Measurements from ENCODE around the gene TTLL11. TPM values are rescaled to one million over a fixed set of nuclear protein-coding genes. Genes with fewer than 3 reads are reported as not detected.

Gene TTLL11
- polyA plus RNA-seq, 1 donor (not counting 4 experiments of a cell fraction or from before 2014, with no cell fraction given) = 8.0 TPM

DNA sequence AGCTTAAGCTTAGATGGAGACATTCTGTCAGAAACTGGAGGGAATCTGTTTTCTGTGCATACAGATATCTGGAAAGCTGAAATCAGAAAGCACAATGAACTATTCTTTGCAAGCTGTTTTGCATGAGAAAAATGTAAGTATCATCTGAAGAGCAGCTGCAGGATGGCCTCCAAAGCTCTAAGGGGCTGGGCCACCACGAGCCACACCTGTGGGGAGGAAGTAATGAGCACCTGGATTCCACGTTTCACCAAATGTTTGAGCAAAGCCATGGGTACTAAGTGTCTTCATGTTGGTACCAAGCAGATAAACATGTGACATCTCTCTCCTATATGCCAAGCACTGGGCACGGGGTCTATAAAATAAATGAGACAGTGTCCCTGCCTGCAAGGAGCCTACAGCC is 199.3 kb downstream of the TTLL11 start:
- dilution Hi-C loops (cut with MboI; ENCODE audit: extremely low pct_ligation_motif_present, low sequenced_read_pairs) = no loop called here
- Histone ChIP-seq H4K20me1 (ENCODE audit: control insufficient read depth, extremely low read depth, insufficient read depth, low read length) (peaks cover 7% of the 10 kb centered on the region), H3K9me1 (ENCODE audit: control insufficient read depth, extremely low read depth, insufficient read depth, low read length) (no peaks in the 10 kb centered on the region), H3K79me2 (ENCODE audit: control insufficient read depth, insufficient read depth, low read length) (peaks cover 1% of the 10 kb centered on the region), H3K36me3 (ENCODE audit: control insufficient read depth in 2 of 2, extremely low read depth in 1 of 2, insufficient read depth in 2 of 2, low read length in 2 of 2) (peaks cover 0 to 13% of the 10 kb centered on the region in 2 experiments), H3K9me3 (ENCODE audit: control insufficient read depth, low read depth, low read length) (no peaks in the 10 kb centered on the region), H2AFZ (ENCODE audit: control insufficient read depth, low read length) (no peak overlapping the region), H3K27ac (ENCODE audit: control insufficient read depth, insufficient read depth, low read length) (no peak overlapping the region), H3K4me2 (ENCODE audit: control insufficient read depth, extremely low read depth, insufficient read depth, low read depth, low read length) (no peak overlapping the region), H3K4me1 (ENCODE audit: control insufficient read depth, extremely low read depth, insufficient read depth, low read length) (no peaks in the 10 kb centered on the region), H3K4me3 (ENCODE audit: control insufficient read depth in 2 of 3, extremely low read depth in 1 of 3, insufficient read depth in 2 of 3, low read depth in 1 of 3, low read length in 3 of 3) (no peak overlapping the region), H3K9ac (ENCODE audit: control insufficient read depth, extremely low read depth, insufficient read depth, low read length) (no peak overlapping the region), H3K27me3 (ENCODE audit: control insufficient read depth, extremely low read depth, insufficient read depth, low read length) (no peaks in the 10 kb centered on the region)
- DNase-seq (ENCODE audit: low read depth, low spot score) = no peak
- FAIRE-seq = no peak
- TF ChIP-seq, protein P1, sequence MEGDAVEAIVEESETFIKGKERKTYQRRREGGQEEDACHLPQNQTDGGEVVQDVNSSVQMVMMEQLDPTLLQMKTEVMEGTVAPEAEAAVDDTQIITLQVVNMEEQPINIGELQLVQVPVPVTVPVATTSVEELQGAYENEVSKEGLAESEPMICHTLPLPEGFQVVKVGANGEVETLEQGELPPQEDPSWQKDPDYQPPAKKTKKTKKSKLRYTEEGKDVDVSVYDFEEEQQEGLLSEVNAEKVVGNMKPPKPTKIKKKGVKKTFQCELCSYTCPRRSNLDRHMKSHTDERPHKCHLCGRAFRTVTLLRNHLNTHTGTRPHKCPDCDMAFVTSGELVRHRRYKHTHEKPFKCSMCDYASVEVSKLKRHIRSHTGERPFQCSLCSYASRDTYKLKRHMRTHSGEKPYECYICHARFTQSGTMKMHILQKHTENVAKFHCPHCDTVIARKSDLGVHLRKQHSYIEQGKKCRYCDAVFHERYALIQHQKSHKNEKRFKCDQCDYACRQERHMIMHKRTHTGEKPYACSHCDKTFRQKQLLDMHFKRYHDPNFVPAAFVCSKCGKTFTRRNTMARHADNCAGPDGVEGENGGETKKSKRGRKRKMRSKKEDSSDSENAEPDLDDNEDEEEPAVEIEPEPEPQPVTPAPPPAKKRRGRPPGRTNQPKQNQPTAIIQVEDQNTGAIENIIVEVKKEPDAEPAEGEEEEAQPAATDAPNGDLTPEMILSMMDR (optimal IDR thresholded peaks at IDR 0.05 in 1 of 3, IDR thresholded peaks at IDR 0.05 in 1 of 3, conservative IDR thresholded peaks at IDR 0.05 in 1 of 3; ENCODE audit: extremely low read depth in 1 of 3, insufficient read depth in 2 of 3, low read length in 3 of 3) = no peak
- no peak for TF ChIP-seq EZH2 (IDR thresholded peaks at IDR 0.05; ENCODE audit: low read length)

GRCh38 chr9:121892706-121893105 is 200.4 kb downstream of the TTLL11 start:
- no peak overlapping the region for H2AFZ ChIP-seq (ENCODE audit: control insufficient read depth, low read length)
- H3K9me1 ChIP-seq (ENCODE audit: control insufficient read depth, extremely low read depth, insufficient read depth, low read length) = no peaks in the 10 kb centered on the region
- no peak overlapping the region for H3K4me2 ChIP-seq (ENCODE audit: control insufficient read depth, extremely low read depth, insufficient read depth, low read depth, low read length)
- H4K20me1 ChIP-seq (ENCODE audit: control insufficient read depth, extremely low read depth, insufficient read depth, low read length) = peaks cover 7% of the 10 kb centered on the region
- DNase-seq (ENCODE audit: low read depth, low spot score) (no peak), FAIRE-seq (no peak)
- no peaks in the 10 kb centered on the region for H3K4me1 ChIP-seq (ENCODE audit: control insufficient read depth, extremely low read depth, insufficient read depth, low read length)
- H3K9me3 ChIP-seq (ENCODE audit: control insufficient read depth, low read depth, low read length) = no peaks in the 10 kb centered on the region
- no peak overlapping the region for H3K27ac ChIP-seq (ENCODE audit: control insufficient read depth, insufficient read depth, low read length)
- H3K9ac ChIP-seq (ENCODE audit: control insufficient read depth, extremely low read depth, insufficient read depth, low read length) = no peak overlapping the region
- dilution Hi-C loops (cut with MboI; ENCODE audit: extremely low pct_ligation_motif_present, low sequenced_read_pairs) = no loop called here
- H3K4me3 ChIP-seq (ENCODE audit: control insufficient read depth in 2 of 3, extremely low read depth in 1 of 3, insufficient read depth in 2 of 3, low read depth in 1 of 3, low read length in 3 of 3) = no peak overlapping the region
- TF ChIP-seq EZH2 (IDR thresholded peaks at IDR 0.05; ENCODE audit: low read length) = no peak
- TF ChIP-seq, protein P1 (optimal IDR thresholded peaks at IDR 0.05 in 1 of 3, IDR thresholded peaks at IDR 0.05 in 1 of 3, conservative IDR thresholded peaks at IDR 0.05 in 1 of 3; ENCODE audit: extremely low read depth in 1 of 3, insufficient read depth in 2 of 3, low read length in 3 of 3) = no peak
- no peaks in the 10 kb centered on the region for H3K27me3 ChIP-seq (ENCODE audit: control insufficient read depth, extremely low read depth, insufficient read depth, low read length)
- peaks cover 0 to 13% of the 10 kb centered on the region in 2 experiments for H3K36me3 ChIP-seq (ENCODE audit: control insufficient read depth in 2 of 2, extremely low read depth in 1 of 2, insufficient read depth in 2 of 2, low read length in 2 of 2)
- peaks cover 1% of the 10 kb centered on the region for H3K79me2 ChIP-seq (ENCODE audit: control insufficient read depth, insufficient read depth, low read length)

All from keratinocyte (primary cell).